Mesothelial cell of epicardium (in vitro differentiated cells): Measurements from ENCODE around the gene PFDN1. TPM values are rescaled to one million over a fixed set of nuclear protein-coding genes. Genes with fewer than 3 reads are reported as not detected.

ENCODE experiments used
- DNase-seq, 2 experiments: peaks; one replicate each; pipeline ENCODE4 v3.0.0; 2021; ENCODE audit warnings: low spot score in 2 of 2; ENCODE audit not compliant: unreplicated experiment in 2 of 2
- H3K27ac Mint-ChIP-seq: 2 replicates; pipeline ENCODE4 v1.8.0; 2021; ENCODE audit warnings: mixed read lengths
- H3K27me3 Mint-ChIP-seq: 2 replicates; pipeline ENCODE4 v1.8.0; 2021; ENCODE audit warnings: low read depth, mixed read lengths
- H3K36me3 Mint-ChIP-seq: 2 replicates; pipeline ENCODE4 v1.8.0; 2021; ENCODE audit warnings: mixed read lengths
- H3K4me1 Mint-ChIP-seq: 2 replicates; pipeline ENCODE4 v1.8.0; 2021; ENCODE audit warnings: mixed read lengths
- H3K4me3 Mint-ChIP-seq: 2 replicates; pipeline ENCODE4 v1.8.0; 2021; ENCODE audit warnings: mild to moderate bottlenecking, moderate library complexity, mixed read lengths
- H3K9me3 Mint-ChIP-seq: 2 replicates; pipeline ENCODE4 v1.8.0; 2021; ENCODE audit warnings: mixed read lengths
- CTCF ChIP-seq: fragments of 200-600 bp; sonication (generic); IDR thresholded peaks from one replicate; pipeline ENCODE4 v1.5.0; 2021; ENCODE audit warnings: antibody characterized with exemption; ENCODE audit not compliant: unreplicated experiment
- total RNA-seq: library from RNA; stranded (reverse); gene quantifications from 3 replicates; pipeline ENCODE4 v1.2.1, GENCODE V29; 2021

PFDN1 gene
- total RNA-seq, 1 donor from 2014 or later, result 57.2 TPM

GRCh38 chr5:140310434-140310833 is 7.5 kb upstream of the PFDN1 start:
- no peak for TF ChIP-seq CTCF
- Mint-ChIP-seq H3K4me1 (no peaks in the 10 kb centered on the region), H3K36me3 (no peaks in the 10 kb centered on the region), H3K27me3 (no peaks in the 10 kb centered on the region), H3K9me3 (no peaks in the 10 kb centered on the region), H3K4me3 (no peak overlapping the region), H3K27ac (no peak overlapping the region)
- no peak for DNase-seq

- Mint-ChIP-seq H3K27me3 (no peaks in the 10 kb centered on the region), H3K9me3 (no peaks in the 10 kb centered on the region), H3K4me3 (no peak overlapping the region), H3K4me1 (no peaks in the 10 kb centered on the region), H3K27ac (no peak overlapping the region), H3K36me3 (no peaks in the 10 kb centered on the region)
- no peak for TF ChIP-seq CTCF
- DNase-seq, result no peak
Measured at GRCh38 chr5:140309706-140310249, 6.9 kb upstream of the PFDN1 start.

DNA sequence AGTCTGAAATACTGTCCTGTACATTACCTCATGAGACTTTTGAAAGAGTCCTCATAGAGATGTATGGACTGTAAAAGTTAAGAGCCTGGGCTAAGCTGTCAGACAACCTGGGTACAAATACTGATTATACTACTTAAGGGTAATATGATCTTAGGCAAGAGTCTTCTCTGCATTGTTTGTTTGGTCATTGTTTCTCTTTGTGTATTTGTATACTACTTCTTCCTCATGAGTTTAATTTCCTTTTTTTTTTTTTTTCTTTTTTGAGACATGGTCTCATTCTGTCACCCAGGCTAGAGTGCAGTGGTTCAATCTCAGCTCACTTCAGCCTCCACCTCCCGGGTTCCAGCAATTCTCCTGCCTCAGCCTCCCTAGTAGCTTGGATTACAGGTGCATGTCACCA is 2.6 kb upstream of the PFDN1 start:
- Mint-ChIP-seq H3K4me3 (no peak overlapping the region), H3K9me3 (no peaks in the 10 kb centered on the region), H3K27ac (no peak overlapping the region), H3K36me3 (peaks cover under 1% of the 10 kb centered on the region), H3K27me3 (no peaks in the 10 kb centered on the region), H3K4me1 (peaks cover 15% of the 10 kb centered on the region)
- DNase-seq, result no peak
- no peak for TF ChIP-seq CTCF

DNA sequence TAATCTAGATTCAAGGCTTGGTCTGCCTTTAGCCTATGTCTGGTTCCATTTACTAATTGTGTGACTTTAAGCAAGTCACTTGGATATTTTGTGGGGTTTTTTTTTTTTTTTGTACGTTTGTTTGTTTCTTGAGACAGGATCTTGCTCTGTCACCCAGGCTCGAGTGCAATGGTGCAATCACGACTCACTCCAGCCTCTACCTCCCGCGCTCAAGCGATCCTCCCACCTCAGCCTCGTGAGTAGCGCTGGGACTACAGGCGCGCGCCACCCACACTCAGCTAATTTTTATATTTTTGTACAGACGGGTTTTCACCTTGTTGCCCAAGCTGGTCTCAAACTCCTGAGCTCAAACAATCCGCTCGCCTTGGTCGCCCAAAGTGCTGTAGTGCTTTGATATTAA is 1.1 kb upstream of the PFDN1 start:
- Mint-ChIP-seq H3K27ac (no peak overlapping the region), H3K4me1 (peaks cover 21% of the 10 kb centered on the region), H3K9me3 (no peaks in the 10 kb centered on the region), H3K36me3 (peaks cover 8% of the 10 kb centered on the region), H3K27me3 (no peaks in the 10 kb centered on the region), H3K4me3 (no peak overlapping the region)
- DNase-seq, result no peak
- no peak for TF ChIP-seq CTCF

- Mint-ChIP-seq H3K4me1 (peaks cover 45% of the 10 kb centered on the region), H3K27ac (peak overlapping the region; percentile 100), H3K9me3 (no peaks in the 10 kb centered on the region), H3K36me3 (peaks cover 8% of the 10 kb centered on the region), H3K27me3 (no peaks in the 10 kb centered on the region), H3K4me3 (peak overlapping the region; percentile 29)
- no peak for DNase-seq
- no peak for TF ChIP-seq CTCF
Measured at GRCh38 chr5:140301136-140301535, 1.8 kb downstream of the PFDN1 start.

GRCh38 chr5:140299056-140299455 is 3.8 kb downstream of the PFDN1 start:
- no peak for TF ChIP-seq CTCF
- no peak for DNase-seq
- H3K27ac Mint-ChIP-seq, result peak overlapping the region; percentile 92
- H3K27me3 Mint-ChIP-seq, result no peaks in the 10 kb centered on the region
- H3K4me1 Mint-ChIP-seq, result peaks cover 62% of the 10 kb centered on the region
- no peak overlapping the region for H3K4me3 Mint-ChIP-seq
- peaks cover 8% of the 10 kb centered on the region for H3K36me3 Mint-ChIP-seq
- H3K9me3 Mint-ChIP-seq, result no peaks in the 10 kb centered on the region
